Memory B cell (primary cell): Measurements from ENCODE around the gene ADIPOQ.
"Not testable (repeated sequence)": the region's sequence is repeated elsewhere in the genome, so short reads cannot be mapped to it uniquely, and the experiment has no call there.

ENCODE experiments used
- ATAC-seq: fragments of 150-1000 bp; cut with Tn5 transposase; 2 replicates; pipeline ENCODE4 v1.10.0; 2021; ENCODE audit warnings: low read depth, mild to moderate bottlenecking, moderate library complexity
- DNase-seq, 2 donors: peaks; one replicate each; pipeline ENCODE4 v3.0.0; 2022; ENCODE audit warnings: low spot score in 2 of 2
- H3K27ac Mint-ChIP-seq: one replicate; pipeline ENCODE4 v1.8.0; 2022; ENCODE audit warnings: mild to moderate bottlenecking, moderate library complexity, mixed read lengths
- H3K27me3 Mint-ChIP-seq: one replicate; pipeline ENCODE4 v1.8.0; 2022; ENCODE audit warnings: mixed read lengths
- H3K36me3 Mint-ChIP-seq: one replicate; pipeline ENCODE4 v1.8.0; 2022; ENCODE audit warnings: mild to moderate bottlenecking, mixed read lengths
- H3K4me1 Mint-ChIP-seq: one replicate; pipeline ENCODE4 v1.8.0; 2022; ENCODE audit warnings: mixed read lengths
- H3K4me3 Mint-ChIP-seq: one replicate; pipeline ENCODE4 v1.8.0; 2022; ENCODE audit warnings: mild to moderate bottlenecking, moderate library complexity, mixed read lengths
- H3K9me3 Mint-ChIP-seq: one replicate; pipeline ENCODE4 v1.8.0; 2022; ENCODE audit warnings: mixed read lengths

Gene ADIPOQ

DNA sequence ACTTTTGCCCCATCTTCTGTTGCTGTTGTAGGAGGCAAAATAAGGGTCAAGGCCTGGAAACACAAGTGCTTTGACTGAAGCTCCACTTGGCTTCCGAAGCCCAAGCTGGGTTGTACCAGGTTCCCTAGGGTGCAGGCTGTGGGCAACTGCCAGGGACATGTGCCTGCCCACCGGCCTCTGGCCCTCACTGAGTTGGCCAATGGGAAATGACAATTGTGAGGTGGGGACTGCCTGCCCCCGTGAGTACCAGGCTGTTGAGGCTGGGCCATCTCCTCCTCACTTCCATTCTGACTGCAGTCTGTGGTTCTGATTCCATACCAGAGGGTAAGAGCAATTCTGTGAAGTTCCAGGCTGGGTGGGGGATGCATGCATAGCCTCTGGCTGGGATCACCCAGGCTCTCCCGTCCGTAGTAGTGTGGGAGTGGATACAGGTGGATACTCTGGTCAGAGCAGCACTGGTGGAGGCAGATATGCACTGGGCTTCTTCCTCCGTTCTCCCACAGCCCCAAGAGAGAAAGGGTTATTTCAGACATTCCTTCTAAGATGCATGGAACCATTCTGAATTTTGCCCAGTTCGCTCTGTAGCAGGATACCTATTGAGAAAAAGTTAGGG, at the start of gene ADIPOQ:
Gene ADIPOQ, plus strand, starts transcription at position 285 of the 613 bp plus-strand sequence. CDS start 10,349 bp downstream, outside the sequence.
- Mint-ChIP-seq H3K4me3 (no peak within 1 kb of the TSS), H3K4me1 (no peaks in the 10 kb centered on the region), H3K27ac (no peak within 1 kb of the TSS), H3K9me3 (no peaks in the 10 kb centered on the region), H3K36me3 (no peaks in the 10 kb centered on the region), H3K27me3 (peaks cover 11% of the 10 kb centered on the region)
- ATAC-seq (no peak), DNase-seq (no peak)

DNA sequence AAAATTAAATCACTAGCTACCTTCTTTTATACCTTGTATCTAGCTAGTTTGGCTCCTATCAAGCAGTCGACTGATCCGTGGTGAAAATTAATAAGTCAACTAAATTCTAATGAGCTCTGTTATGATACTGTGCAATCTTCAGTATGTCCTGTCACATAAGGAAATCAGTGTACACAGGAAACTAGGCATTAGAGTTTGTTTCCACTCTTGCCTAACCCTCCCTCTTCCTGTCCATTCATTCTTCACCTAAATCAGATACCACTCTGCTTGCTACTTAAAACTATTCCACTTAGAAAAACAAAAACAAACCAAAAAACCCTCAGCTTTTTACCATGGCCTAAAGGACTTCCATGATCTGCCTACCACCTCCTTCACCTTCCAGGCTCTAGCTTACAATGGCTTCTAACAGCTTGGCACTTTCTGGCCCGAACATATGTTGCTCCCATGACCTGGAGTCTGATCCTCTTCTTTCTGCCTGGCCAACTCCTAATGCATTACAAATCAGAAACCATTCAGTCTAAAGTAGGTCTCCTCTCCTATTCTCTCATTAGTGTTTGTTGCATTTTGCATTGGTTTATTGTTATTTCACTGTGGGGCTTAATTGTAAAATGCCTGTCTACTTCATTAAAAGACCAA, 44.2 kb upstream of the ADIPOQ start:
- Mint-ChIP-seq H3K27ac (peak overlapping the region; percentile 15), H3K9me3 (no peaks in the 10 kb centered on the region), H3K4me1 (peaks cover 8% of the 10 kb centered on the region), H3K27me3 (no peaks in the 10 kb centered on the region), H3K36me3 (peaks cover 21% of the 10 kb centered on the region), H3K4me3 (no peak overlapping the region)
- DNase-seq, result no peak
- no peak for ATAC-seq

- Mint-ChIP-seq H3K4me1 (peaks cover 8% of the 10 kb centered on the region), H3K9me3 (no peaks in the 10 kb centered on the region), H3K36me3 (peaks cover 15% of the 10 kb centered on the region), H3K4me3 (no peak overlapping the region), H3K27me3 (no peaks in the 10 kb centered on the region), H3K27ac (no peak overlapping the region)
- DNase-seq, result no peak
- ATAC-seq, result no peak
Observed at GRCh38 chr3:186800285-186800684, 42.2 kb upstream of the ADIPOQ start.

- ATAC-seq (no peak), DNase-seq (no peak)
- Mint-ChIP-seq H3K36me3 (peaks cover 9% of the 10 kb centered on the region), H3K9me3 (no peaks in the 10 kb centered on the region), H3K27me3 (no peaks in the 10 kb centered on the region), H3K4me1 (peaks cover 14% of the 10 kb centered on the region), H3K4me3 (no peak overlapping the region), H3K27ac (no peak overlapping the region)
Observed at GRCh38 chr3:186802701-186803100, 39.8 kb upstream of the ADIPOQ start.

- not testable (repeated sequence) for H3K9me3 Mint-ChIP-seq, DNase-seq, H3K36me3 Mint-ChIP-seq, H3K27me3 Mint-ChIP-seq, H3K4me3 Mint-ChIP-seq, ATAC-seq, H3K27ac Mint-ChIP-seq
- peaks cover 12% of the 10 kb centered on the region for H3K4me1 Mint-ChIP-seq
Observed at GRCh38 chr3:186803447-186803846, 39.1 kb upstream of the ADIPOQ start.

- Mint-ChIP-seq H3K27me3 (no peaks in the 10 kb centered on the region), H3K9me3 (no peaks in the 10 kb centered on the region), H3K36me3 (peaks cover 2% of the 10 kb centered on the region), H3K4me1 (peaks cover 6% of the 10 kb centered on the region), H3K27ac (peak within 1 kb of the TSS; percentile 91), H3K4me3 (peak within 1 kb of the TSS; percentile 93)
- peak; percentile 62 to 75 for DNase-seq
- peak; percentile 89 for ATAC-seq
Observed at GRCh38 chr3:186806089-186807055, 36.1 kb upstream of the ADIPOQ start, which contains the start of gene RFC4. Gene RFC4, minus strand, starts transcription at chr3:186806482. Its CDS starts 1,769 bp downstream, at chr3:186804713.

GRCh38 chr3:186807231-186807630, 35.3 kb upstream of the ADIPOQ start:
- Mint-ChIP-seq H3K27me3 (no peaks in the 10 kb centered on the region), H3K4me3 (peak overlapping the region; percentile 93), H3K4me1 (peaks cover 6% of the 10 kb centered on the region), H3K36me3 (peaks cover 2% of the 10 kb centered on the region), H3K27ac (peak overlapping the region; percentile 91), H3K9me3 (no peaks in the 10 kb centered on the region)
- DNase-seq (no peak), ATAC-seq (no peak)

GRCh38 chr3:186810336-186810996, 32.0 kb upstream of the ADIPOQ start:
- DNase-seq (no peak), ATAC-seq (no peak)
- H3K27ac Mint-ChIP-seq, result no peak overlapping the region
- H3K36me3 Mint-ChIP-seq, result no peaks in the 10 kb centered on the region
- no peak overlapping the region for H3K4me3 Mint-ChIP-seq
- no peaks in the 10 kb centered on the region for H3K27me3 Mint-ChIP-seq
- peaks cover 6% of the 10 kb centered on the region for H3K4me1 Mint-ChIP-seq
- no peaks in the 10 kb centered on the region for H3K9me3 Mint-ChIP-seq

GRCh38 chr3:186811313-186811712, 31.2 kb upstream of the ADIPOQ start:
- not testable (repeated sequence) for H3K27me3 Mint-ChIP-seq, DNase-seq, ATAC-seq, H3K27ac Mint-ChIP-seq, H3K9me3 Mint-ChIP-seq, H3K36me3 Mint-ChIP-seq, H3K4me1 Mint-ChIP-seq, H3K4me3 Mint-ChIP-seq

GRCh38 chr3:186814100-186814499, 28.4 kb upstream of the ADIPOQ start:
- H3K27ac Mint-ChIP-seq, result no peak overlapping the region
- no peak for ATAC-seq
- no peaks in the 10 kb centered on the region for H3K4me1 Mint-ChIP-seq
- H3K36me3 Mint-ChIP-seq, result no peaks in the 10 kb centered on the region
- DNase-seq, result no peak
- H3K4me3 Mint-ChIP-seq, result no peak overlapping the region
- H3K27me3 Mint-ChIP-seq, result no peaks in the 10 kb centered on the region
- no peaks in the 10 kb centered on the region for H3K9me3 Mint-ChIP-seq

DNA sequence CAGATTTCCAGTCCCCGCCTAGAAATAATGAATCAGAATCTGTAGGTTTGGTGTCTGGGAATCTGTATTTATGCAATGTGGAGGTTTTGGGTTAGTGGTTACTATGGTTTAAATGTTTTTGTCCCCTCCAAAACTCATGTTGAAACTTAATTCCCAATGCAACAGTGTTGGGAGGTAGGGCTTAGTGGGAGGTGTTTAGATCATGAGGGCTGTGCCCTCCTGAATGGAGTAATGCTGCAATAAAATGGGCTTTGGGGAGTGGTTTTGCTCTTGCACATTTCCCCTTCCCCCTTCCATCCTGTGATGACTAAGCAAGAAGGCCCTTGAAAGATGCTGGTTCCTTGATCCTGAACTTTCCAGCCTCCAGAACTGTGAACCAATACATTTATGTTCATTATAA, 27.1 kb upstream of the ADIPOQ start:
- no peak overlapping the region for H3K4me3 Mint-ChIP-seq
- no peaks in the 10 kb centered on the region for H3K27me3 Mint-ChIP-seq
- no peak for ATAC-seq
- no peaks in the 10 kb centered on the region for H3K9me3 Mint-ChIP-seq
- H3K27ac Mint-ChIP-seq, result no peak overlapping the region
- DNase-seq, result no peak
- H3K36me3 Mint-ChIP-seq, result no peaks in the 10 kb centered on the region
- H3K4me1 Mint-ChIP-seq, result no peaks in the 10 kb centered on the region

DNA sequence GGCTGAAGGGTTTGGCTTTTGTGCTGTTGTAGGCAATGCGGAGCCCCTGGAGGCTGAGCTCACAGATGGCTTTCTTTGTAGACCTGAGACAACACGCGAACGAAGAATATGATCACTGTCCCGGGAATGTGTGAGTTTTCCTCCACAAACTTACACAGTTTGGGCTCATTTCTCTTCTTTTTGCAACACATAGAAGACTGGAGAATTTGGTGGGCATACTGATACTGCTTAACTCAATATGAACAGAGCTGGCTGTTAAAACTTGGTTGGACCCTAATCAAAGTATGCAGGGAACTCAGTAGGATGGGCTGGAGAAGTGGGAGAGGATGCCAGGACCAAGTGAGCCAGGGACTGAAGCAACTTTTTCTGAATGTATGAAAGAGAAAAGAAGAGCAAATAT, 24.0 kb upstream of the ADIPOQ start:
- no peaks in the 10 kb centered on the region for H3K36me3 Mint-ChIP-seq
- DNase-seq (no peak), ATAC-seq (no peak)
- H3K4me1 Mint-ChIP-seq, result no peaks in the 10 kb centered on the region
- no peak overlapping the region for H3K27ac Mint-ChIP-seq
- no peak overlapping the region for H3K4me3 Mint-ChIP-seq
- no peaks in the 10 kb centered on the region for H3K9me3 Mint-ChIP-seq
- no peaks in the 10 kb centered on the region for H3K27me3 Mint-ChIP-seq

DNA sequence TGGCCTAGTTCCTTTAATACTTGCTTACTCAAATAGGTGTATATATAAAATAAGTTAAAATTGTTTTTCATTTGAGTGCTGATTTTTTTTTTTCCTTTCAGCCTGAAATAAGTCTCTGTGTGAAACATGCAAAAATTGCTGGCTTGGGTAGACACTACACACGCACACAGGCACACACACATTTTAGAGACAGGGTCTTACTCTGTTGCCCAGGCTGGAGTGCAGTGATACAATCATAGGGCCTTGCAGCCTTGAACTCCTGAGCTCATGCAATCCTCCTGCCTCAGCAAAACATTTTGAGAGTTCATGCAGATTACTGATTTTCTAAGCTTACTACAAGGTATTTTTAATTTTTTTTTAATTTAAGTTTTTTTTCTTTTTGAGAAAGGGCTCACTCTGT, 23.6 kb upstream of the ADIPOQ start:
- Mint-ChIP-seq H3K36me3 (no peaks in the 10 kb centered on the region), H3K4me3 (no peak overlapping the region), H3K4me1 (no peaks in the 10 kb centered on the region), H3K27me3 (no peaks in the 10 kb centered on the region), H3K27ac (no peak overlapping the region), H3K9me3 (no peaks in the 10 kb centered on the region)
- ATAC-seq (no peak), DNase-seq (no peak)
